Right ventricle myocardium inferior (tissue), 1 donor: ENCODE results near the gene EID3. TPM values are rescaled to one million over a fixed set of nuclear protein-coding genes. Genes with fewer than 3 reads are reported as not detected.
"Not testable (repeated sequence)": the region's sequence is repeated elsewhere in the genome, so short reads cannot be mapped to it uniquely, and the experiment has no call there.

Experiments used
- ATAC-seq: fragments of 200-7000 bp; cut with Tn5 transposase; one replicate; pipeline ENCODE4 v1.9.1; 2020; ENCODE audit warnings: mild to moderate bottlenecking, moderate library complexity
- DNase-seq: peaks from one replicate; pipeline ENCODE4 v3.0.0; 2021; ENCODE audit errors: missing footprints
- intact Hi-C: fragments of 100-400 bp; cut with DNase I; formaldehyde crosslinking; loops from one replicate; pipeline ENCODE4 v1.11.0; 2022
- long read RNA-seq: library from polyadenylated mRNA; unstranded; transcript quantifications from one replicate; pipeline ENCODE4 v2.0.0, GENCODE V29; 2021
- total RNA-seq: library from RNA; stranded (reverse); fragmentation: NEBNext Ultra II Directional; extraction: Animal tissue kit (Norgen Biotek cat#: 25700); gene quantifications from one replicate; pipeline ENCODE4 v1.2.1, GENCODE V29; 2021
- donor health status: DM: no; HTN: yes; CAD: no; lungs with severe emphysema.

The EID3 gene
- total RNA-seq: 0.49 TPM
- long read RNA-seq, partial matches to known transcripts: 0 of 1 reads
- long read RNA-seq, other reads (novel, unspliced or antisense): 0 of 1 reads

- intact Hi-C loops: loop anchor here (2.0 kb wide), 1 partner anchor 89 kb away; the partner anchor contains the start of gene TXNRD1
- peak; percentile 95 for DNase-seq
- peak; percentile 100 for ATAC-seq
Measured at GRCh38 chr12:104303538-104304151, at the start of gene EID3. TSS of gene EID3 (plus strand) at chr12:104303739. CDS start at chr12:104303935, 196 bp downstream.

GRCh38 chr12:104257913-104258472, 45.5 kb upstream of the EID3 start:
- DNase-seq (no peak), ATAC-seq (no peak)
- intact Hi-C loops: no loop called here

DNA sequence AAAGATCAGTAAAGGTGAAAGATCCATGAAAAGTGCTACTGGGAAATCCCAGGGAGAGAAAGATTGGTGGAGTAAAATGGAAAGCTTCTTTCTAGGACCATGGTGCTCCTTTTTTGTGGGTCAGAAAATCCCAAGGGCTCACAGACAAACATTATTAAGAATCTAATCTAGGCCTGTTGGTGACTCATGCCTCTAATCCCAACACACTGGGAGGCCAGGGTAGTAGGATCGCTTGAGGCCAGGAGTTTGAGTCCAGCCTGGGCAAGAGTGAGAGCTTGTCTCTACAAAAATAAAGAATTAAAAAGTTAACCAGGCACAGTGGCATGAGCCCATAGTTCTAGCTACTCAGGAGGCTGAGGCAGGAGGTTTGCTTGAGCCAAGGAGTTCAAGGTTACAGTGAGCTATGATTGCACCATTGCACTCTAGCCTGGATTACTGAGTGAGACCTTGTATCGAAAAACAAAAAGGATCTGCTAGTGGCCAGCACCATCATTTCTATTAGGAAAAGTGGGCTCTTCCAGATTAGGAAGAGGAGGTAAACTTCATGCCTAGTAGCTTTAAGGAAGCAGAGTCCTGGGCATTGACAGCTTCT, 45.0 kb upstream of the EID3 start:
- ATAC-seq (no peak), DNase-seq (no peak)
- intact Hi-C loops: no loop called here

DNA sequence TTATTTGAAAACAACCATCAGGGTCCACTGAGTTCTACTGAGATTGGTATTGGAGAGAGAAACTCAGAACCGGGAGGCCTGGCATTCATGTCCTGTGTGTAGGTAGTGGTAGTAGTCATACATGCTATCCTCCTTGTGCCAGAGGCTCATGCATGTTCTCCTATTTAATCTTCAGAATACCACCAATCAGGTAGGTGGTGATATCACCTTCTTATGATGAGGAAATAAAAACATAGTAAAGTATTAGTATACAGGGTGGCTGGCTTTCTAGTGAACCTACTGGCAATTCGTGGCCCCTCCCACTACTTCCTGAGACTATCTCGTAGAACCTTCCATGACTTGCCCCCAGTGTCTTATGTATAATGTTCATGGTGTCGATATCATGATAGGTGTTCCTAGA, 40.5 kb upstream of the EID3 start:
- no peak for ATAC-seq
- DNase-seq: no peak
- intact Hi-C loops: no loop called here

- intact Hi-C loops: no loop called here
- ATAC-seq (no peak), DNase-seq (no peak)
Measured at GRCh38 chr12:104263580-104264358, 39.8 kb upstream of the EID3 start.

GRCh38 chr12:104265436-104265835, 38.1 kb upstream of the EID3 start:
- intact Hi-C loops, DNase-seq, ATAC-seq: not testable (repeated sequence)

DNA sequence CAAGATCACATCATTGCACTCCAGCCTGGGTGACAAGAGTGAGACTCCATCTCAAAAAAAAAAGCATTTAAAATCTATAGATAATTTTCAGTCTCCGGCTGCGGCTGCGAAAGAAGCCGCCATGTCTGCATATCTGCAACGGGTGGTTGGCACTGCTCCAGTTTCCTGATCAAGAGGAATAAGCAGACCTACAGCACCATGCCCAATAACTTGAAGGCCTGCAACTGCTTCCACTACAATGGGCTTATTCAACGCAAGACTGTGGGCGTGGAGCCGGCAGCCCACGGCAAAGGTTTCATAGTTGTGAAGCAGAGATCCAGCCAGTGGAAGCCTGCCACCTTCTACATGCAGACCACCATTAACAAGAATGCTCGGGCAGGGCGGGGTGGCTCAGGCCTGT, 30.6 kb upstream of the EID3 start:
- DNase-seq (no peak), ATAC-seq (no peak)
- intact Hi-C loops: no loop called here

DNA sequence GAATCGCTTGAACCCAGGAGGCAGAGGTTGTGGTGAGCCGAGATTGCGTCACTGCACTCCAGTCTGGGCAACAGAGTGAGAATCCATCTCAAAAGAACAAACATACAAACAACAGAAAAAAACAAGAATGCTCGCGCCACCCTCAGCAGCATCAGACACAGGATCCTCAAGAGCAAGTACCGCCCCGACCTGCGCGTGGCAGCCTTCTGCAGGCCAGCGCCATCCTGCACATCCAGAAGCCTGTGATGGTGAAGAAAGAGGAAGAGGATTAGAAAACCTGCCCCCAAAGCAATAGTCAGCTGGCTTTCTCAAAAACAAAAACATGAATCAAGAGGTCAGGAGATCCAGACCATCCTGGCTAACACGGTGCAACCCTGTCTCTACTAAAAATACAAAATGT, 30.0 kb upstream of the EID3 start:
- intact Hi-C loops: no loop called here
- no peak for DNase-seq
- no peak for ATAC-seq

- DNase-seq (no peak), ATAC-seq (no peak)
- intact Hi-C loops: no loop called here
Measured at GRCh38 chr12:104274811-104275210, 28.7 kb upstream of the EID3 start.

GRCh38 chr12:104275689-104276088, 27.9 kb upstream of the EID3 start:
- DNase-seq (no peak), ATAC-seq (no peak)
- intact Hi-C loops: no loop called here

- peak; percentile 31 for ATAC-seq
- intact Hi-C loops: no loop called here
- DNase-seq: no peak
Measured at GRCh38 chr12:104276273-104277131, 27.0 kb upstream of the EID3 start.

- intact Hi-C loops: no loop called here
- DNase-seq (no peak), ATAC-seq (no peak)
Measured at GRCh38 chr12:104279164-104279563, 24.4 kb upstream of the EID3 start.

- DNase-seq: no peak
- intact Hi-C loops: no loop called here
- ATAC-seq: no peak
Measured at GRCh38 chr12:104280111-104280510, 23.4 kb upstream of the EID3 start.

DNA sequence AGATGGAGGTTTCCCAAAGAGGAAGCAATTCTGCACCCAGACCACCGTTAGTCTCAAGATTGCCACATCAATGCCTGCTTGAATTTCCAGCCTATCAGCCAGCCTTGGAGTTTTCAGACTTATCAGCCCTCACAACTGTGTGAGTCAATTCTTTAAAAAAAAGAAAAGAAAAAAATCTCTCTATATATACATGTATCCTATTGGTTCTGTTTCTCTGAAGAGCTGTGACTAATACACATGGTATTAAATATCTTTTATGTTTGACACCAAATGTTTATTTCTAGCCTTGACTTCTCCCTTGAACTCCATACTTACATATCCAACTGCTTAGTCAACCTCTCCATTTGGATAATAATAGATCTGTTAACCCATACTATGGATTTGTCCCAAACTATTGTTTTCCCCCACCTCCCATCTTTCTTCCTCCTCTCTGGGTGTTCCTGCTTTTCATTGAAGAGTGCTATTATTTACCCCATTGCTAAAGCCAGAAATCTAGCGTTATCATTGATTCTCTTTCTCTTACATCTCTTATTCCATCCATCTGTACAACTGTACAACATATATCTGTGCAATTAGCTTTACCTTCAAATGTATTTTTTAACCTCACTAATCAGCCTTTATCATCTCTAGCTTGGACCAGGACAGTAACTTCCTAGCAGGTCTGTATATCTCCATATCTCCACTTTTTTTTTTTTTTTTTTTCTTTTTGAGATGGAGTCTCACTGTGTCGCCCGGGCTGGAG, 22.7 kb upstream of the EID3 start:
- DNase-seq (no peak), ATAC-seq (no peak)
- intact Hi-C loops: no loop called here

DNA sequence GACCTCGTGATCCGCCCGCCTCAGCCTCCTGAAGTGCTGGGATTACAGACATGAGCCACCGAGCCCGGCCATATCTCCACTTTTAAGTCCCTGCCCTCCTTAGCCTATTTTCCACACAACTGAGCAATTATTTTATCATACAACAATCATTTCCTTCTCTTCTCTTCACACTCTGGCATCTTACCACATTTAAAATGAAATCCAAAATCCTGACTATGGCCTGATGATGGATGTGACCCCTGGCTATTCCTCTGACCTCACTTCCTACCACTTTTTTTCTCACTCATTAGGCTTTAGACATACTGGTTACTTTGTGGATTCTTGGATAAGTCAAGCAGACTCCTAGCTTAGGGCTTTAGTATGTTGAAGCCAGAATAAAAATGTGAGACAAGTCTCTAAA, 21.9 kb upstream of the EID3 start:
- no peak for DNase-seq
- no peak for ATAC-seq
- intact Hi-C loops: no loop called here

- ATAC-seq (no peak), DNase-seq (no peak)
- intact Hi-C loops: no loop called here
Measured at GRCh38 chr12:104282109-104282508, 21.4 kb upstream of the EID3 start.

DNA sequence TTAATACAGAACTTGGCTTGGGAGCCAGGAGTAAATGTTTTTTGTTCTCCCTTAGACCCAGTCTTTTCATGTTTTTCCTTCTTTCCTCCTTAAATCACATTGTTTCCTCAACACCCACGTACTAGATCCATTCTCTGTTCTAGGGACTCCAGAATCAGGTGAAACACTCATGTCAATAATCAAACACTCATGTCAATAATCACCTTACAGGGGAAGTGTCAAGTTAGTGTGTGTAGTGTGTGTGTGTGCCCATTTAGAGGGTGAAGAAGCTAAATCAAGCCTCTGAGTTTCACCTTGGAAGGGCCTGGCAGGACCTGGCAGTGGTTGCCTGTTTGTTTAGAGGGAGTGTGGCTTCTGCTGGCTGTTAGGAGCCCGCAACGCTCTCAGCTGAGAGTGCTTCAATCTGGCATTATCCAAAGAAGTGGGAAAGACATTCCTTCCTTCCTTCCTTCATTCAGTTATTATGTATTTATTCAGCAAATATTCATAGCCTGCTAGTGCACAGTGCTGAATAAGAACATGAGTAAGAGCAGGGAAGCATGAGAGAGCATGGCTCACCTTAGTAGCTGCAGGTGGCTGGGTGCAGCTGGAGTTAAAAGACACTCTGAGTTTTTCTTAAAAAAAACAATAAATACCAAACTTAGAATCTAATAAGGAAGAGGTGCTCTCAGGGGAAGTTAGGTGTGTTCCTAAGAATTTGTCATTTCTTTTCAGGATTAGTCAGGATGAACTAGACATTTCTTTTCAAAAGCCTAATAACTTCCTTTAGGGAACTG, 17.6 kb upstream of the EID3 start:
- intact Hi-C loops: loop anchor here (2.0 to 5.0 kb wide), 2 partner anchors 69 to 149 kb away; partner anchors contain the start of gene NFYB
- ATAC-seq (no peak), DNase-seq (no peak)
